ENCODE measurements around the gene ZNF584. TPM values are rescaled to one million over a fixed set of nuclear protein-coding genes. Genes with fewer than 3 reads are reported as not detected.
"Not testable (repeated sequence)": the region's sequence is repeated elsewhere in the genome, so short reads cannot be mapped to it uniquely, and the experiment has no call there.

Gene ZNF584
- polyA plus RNA-seq, 2 of the 4 experiments (the other 2 are of a cell fraction): 15.6 to 18.2 TPM

DNA sequence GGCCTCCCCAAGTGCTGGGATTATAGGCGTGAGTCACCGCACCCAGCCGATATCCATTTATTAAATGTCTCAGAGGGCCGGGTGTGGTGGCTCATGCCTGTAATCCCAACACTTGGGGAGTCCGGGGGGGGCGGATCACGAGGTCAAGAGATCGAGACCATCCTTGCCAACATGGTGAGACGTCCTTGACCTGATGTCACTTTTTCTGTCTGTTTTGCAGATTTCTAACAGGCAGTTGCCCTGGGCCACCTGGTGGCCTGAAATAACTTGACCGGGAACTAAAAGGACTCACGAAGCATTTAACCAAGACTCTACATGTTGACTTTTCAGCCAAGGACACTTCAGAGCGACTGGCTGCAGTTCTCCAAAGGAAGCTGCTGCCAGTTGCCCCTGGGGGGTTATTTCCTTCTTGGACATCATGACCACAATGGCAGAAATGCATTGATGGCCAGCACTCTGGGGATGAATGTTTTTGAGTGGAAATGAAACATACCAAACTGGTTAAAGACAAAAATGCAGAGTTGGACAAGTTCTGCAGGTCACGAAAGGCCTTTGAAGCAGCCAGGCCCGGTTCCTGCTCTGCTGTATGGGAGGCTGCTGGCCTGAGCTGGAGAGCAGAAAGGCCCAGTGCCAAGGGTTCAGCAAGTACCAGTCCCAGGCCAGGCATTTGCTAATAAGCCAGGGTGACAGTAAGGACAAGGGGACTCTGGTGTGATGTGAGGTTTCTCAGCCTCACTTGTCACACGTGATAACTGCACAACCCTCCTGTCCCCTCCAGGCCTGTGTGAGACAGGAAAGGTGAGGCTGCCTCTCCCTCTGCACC is 35.9 kb upstream of the ZNF584 start:
- CTCF ChIA-PET: interaction anchor here (2.6 kb wide), 1 partner anchor 8 kb away, joined by 10 read pairs; no protein-coding TSS in a partner anchor

GRCh38 chr19:58374200-58374599 is 34.2 kb upstream of the ZNF584 start:
- TF ChIP-seq ZC3H11A (IDR thresholded peaks at IDR 0.05) (no peak), CEBPB (IDR thresholded peaks at IDR 0.05) (peak in 1 of 2 experiments; percentile 6; a peak in 1 of 4 replicates)
- Histone ChIP-seq H3K4me1 (no peaks in the 10 kb centered on the region), H3K4me2 (no peak overlapping the region), H3K4me3 (no peak overlapping the region), H3K9me3 (no peaks in the 10 kb centered on the region; the same call in 2 of the 3 replicates), H3K27ac (no peak overlapping the region)
- POLR2A ChIA-PET: interaction anchor here (1.8 kb wide), 1 partner anchor 11 kb away, joined by 20 read pairs; the partner anchor contains the start of gene ZNF497
- DNase-seq (ENCODE audit: low read depth in 1 of 2, low spot score in 1 of 2) (no peak), ATAC-seq (no peak), FAIRE-seq (no peak)
- CTCF ChIA-PET: interaction anchor here (2.6 kb wide), 1 partner anchor 10 kb away, joined by 10 read pairs; no protein-coding TSS in a partner anchor
- 81% methylated on average over 4 of the region's 4 CpGs for WGBS (ENCODE audit: missing lambda C conversion rate)

More for the DNA sequence above, 35.9 kb upstream of the ZNF584 start:
- WGBS (ENCODE audit: missing lambda C conversion rate): 63% methylated on average over 15 of the region's 15 CpGs
- no peak overlapping the region for H3K4me3 ChIP-seq
- no peak for TF ChIP-seq BHLHE40 (IDR thresholded peaks at IDR 0.05; ENCODE audit: low read depth, low read length)
- TF ChIP-seq SMC3 (IDR thresholded peaks at IDR 0.05): no peak
- TF ChIP-seq HOXA7 (CRISPR knock-in tag; IDR thresholded peaks at IDR 0.05): no peak
- TF ChIP-seq ATOH8 (CRISPR knock-in tag; IDR thresholded peaks at IDR 0.05; ENCODE audit: low read depth): no peak
- TF ChIP-seq ZC3H11A (IDR thresholded peaks at IDR 0.05): no peak
- no peak for TF ChIP-seq TFCP2L1 (CRISPR knock-in tag; IDR thresholded peaks at IDR 0.05)
- TF ChIP-seq SREBF2 (IDR thresholded peaks at IDR 0.05): no peak
- no peak for TF ChIP-seq RCOR1 (IDR thresholded peaks at IDR 0.05; ENCODE audit: low read depth, low read length)
- TF ChIP-seq MYC (IDR thresholded peaks at IDR 0.05; ENCODE audit: borderline replicate concordance, low read length): no peak
- TF ChIP-seq CHD4 (IDR thresholded peaks at IDR 0.05; ENCODE audit: borderline replicate concordance): no peak
- TF ChIP-seq FOSL2 (IDR thresholded peaks at IDR 0.05): no peak
- TF ChIP-seq FOSL2 (CRISPR knock-in tag; IDR thresholded peaks at IDR 0.05): peak; percentile 16; the same call in 1 of the 2 replicates
- TF ChIP-seq, protein P1, sequence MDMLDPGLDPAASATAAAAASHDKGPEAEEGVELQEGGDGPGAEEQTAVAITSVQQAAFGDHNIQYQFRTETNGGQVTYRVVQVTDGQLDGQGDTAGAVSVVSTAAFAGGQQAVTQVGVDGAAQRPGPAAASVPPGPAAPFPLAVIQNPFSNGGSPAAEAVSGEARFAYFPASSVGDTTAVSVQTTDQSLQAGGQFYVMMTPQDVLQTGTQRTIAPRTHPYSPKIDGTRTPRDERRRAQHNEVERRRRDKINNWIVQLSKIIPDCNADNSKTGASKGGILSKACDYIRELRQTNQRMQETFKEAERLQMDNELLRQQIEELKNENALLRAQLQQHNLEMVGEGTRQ (IDR thresholded peaks at IDR 0.05): no peak
- no peak for TF ChIP-seq JUN (IDR thresholded peaks at IDR 0.05)
- 0 out of 5 replicates have a peak, but pooled peaks of 1 of the 2 experiments have one; percentile 21 for TF ChIP-seq RAD21 (conservative IDR thresholded peaks at IDR 0.05 in 1 of 2, IDR thresholded peaks at IDR 0.05 in 1 of 2)
- TF ChIP-seq HOXB5 (CRISPR knock-in tag; IDR thresholded peaks at IDR 0.05): no peak
- TF ChIP-seq EHMT2 (IDR thresholded peaks at IDR 0.05; ENCODE audit: low read depth): no peak
- TF ChIP-seq POLR2A (IDR thresholded peaks at IDR 0.05; ENCODE audit: low read length): no peak
- TF ChIP-seq FOSB (CRISPR knock-in tag; IDR thresholded peaks at IDR 0.05): no peak
- TF ChIP-seq MAFK (IDR thresholded peaks at IDR 0.05; ENCODE audit: partially characterized antibody): peak; percentile 42
- TF ChIP-seq ESRRA (IDR thresholded peaks at IDR 0.05; ENCODE audit: borderline replicate concordance, low read length): no peak
- no peak for TF ChIP-seq RFX5 (IDR thresholded peaks at IDR 0.05)
- no peak for TF ChIP-seq NFE2L2 (conservative IDR thresholded peaks at IDR 0.05; ENCODE audit: low read length)
- TF ChIP-seq REST (IDR thresholded peaks at IDR 0.05): no peak
- TF ChIP-seq TP53 (CRISPR knock-in tag; IDR thresholded peaks at IDR 0.05): no peak
- TF ChIP-seq CEBPB (IDR thresholded peaks at IDR 0.05): no peak
- ATAC-seq (peak; percentile 39 to 45; a peak in 3 of 6 replicates), FAIRE-seq (no peak), DNase-seq (ENCODE audit: low read depth in 1 of 2, low spot score in 1 of 2) (no peak)
- H3K4me2 ChIP-seq: no peak overlapping the region
- H3K9me3 ChIP-seq: no peaks in the 10 kb centered on the region; the same call in 2 of the 3 replicates
- no peak overlapping the region for H3K27ac ChIP-seq
- POLR2A ChIA-PET: interaction anchor here (1.5 to 1.8 kb wide), 2 partner anchors 9 to 10 kb away, joined by 7 to 20 read pairs; partner anchors contain the start of gene ZNF497
- H3K4me1 ChIP-seq: no peaks in the 10 kb centered on the region

DNA sequence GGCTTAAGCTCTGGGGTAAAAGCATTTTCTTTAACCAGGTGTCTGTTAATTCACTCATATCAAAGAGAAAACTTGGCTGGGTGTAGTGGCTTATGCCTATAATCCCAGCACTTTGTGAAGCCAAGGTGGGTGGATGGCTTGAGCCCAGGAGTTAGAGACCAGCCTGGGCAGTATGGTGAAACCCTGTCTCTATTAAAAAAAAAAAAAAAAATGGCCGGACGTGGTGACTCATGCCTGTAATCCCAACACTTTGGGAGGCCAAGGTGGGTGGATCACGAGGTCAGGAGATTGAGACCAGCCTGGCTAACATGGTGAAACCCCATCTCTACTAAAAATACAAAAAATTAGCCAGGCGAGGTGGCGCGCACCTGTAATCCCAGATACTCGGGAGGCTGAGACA is 31.7 kb upstream of the ZNF584 start:
- not testable (repeated sequence) for H3K27ac ChIP-seq; H3K4me1 ChIP-seq; H3K4me2 ChIP-seq; FAIRE-seq; DNase-seq (ENCODE audit: low read depth in 1 of 2, low spot score in 1 of 2); H3K4me3 ChIP-seq; ATAC-seq; H3K9me3 ChIP-seq
- WGBS (ENCODE audit: missing lambda C conversion rate): 64% methylated on average over 7 of the region's 7 CpGs
- POLR2A ChIA-PET: interaction anchor here (1.4 to 4.9 kb wide), 2 partner anchors 10 to 13 kb away, joined by 3 to 43 read pairs; partner anchors contain the start of gene ZNF497
- CTCF ChIA-PET: interaction anchor here (1.0 to 2.0 kb wide), 3 partner anchors 11 to 21 kb away, joined by 4 to 6 read pairs (median 4); no protein-coding TSS in a partner anchor
